HUES6 (cell line): ENCODE results near the gene HSPA1L.
"Not testable (repeated sequence)": the region's sequence is repeated elsewhere in the genome, so short reads cannot be mapped to it uniquely, and the experiment has no call there.

ENCODE experiments used
- H3K27ac ChIP-seq: 2 replicates; pipeline ENCODE4 v1.7.0; 2013; ENCODE audit warnings: low read depth, mild to moderate bottlenecking, low read length, inconsistent platforms
- H3K27me3 ChIP-seq: 2 replicates; pipeline ENCODE4 v1.6.1; 2013; ENCODE audit warnings: low read length; ENCODE audit not compliant: control insufficient read depth, insufficient read depth
- H3K36me3 ChIP-seq: 2 replicates; pipeline ENCODE4 v1.6.1; 2013; ENCODE audit warnings: low read length; ENCODE audit not compliant: control insufficient read depth, insufficient read depth
- H3K4me1 ChIP-seq: 2 replicates; pipeline ENCODE4 v1.6.1; 2013; ENCODE audit warnings: low read length; ENCODE audit not compliant: control insufficient read depth, insufficient read depth
- H3K4me3 ChIP-seq: 2 replicates; pipeline ENCODE4 v1.5.1; 2013; ENCODE audit warnings: low read depth, low read length
- H3K9ac ChIP-seq: one replicate; pipeline ENCODE4 v1.6.1; 2013; ENCODE audit warnings: mild to moderate bottlenecking, low read length
- H3K9me3 ChIP-seq: 2 replicates; pipeline ENCODE4 v1.6.1; 2013; ENCODE audit warnings: low read depth, low read length; ENCODE audit not compliant: control insufficient read depth, insufficient read depth

HSPA1L gene

GRCh38 chr6:31794294-31794865, 20.7 kb downstream of the HSPA1L start:
- H3K4me1 ChIP-seq, result 0 out of 2 replicates have a peak, but pooled peaks cover 6% of the 10 kb centered on the region
- H3K9ac ChIP-seq, result peak overlapping the region; percentile 99
- H3K27me3 ChIP-seq, result no peaks in the 10 kb centered on the region
- peaks cover 45% of the 10 kb centered on the region for H3K36me3 ChIP-seq
- H3K9me3 ChIP-seq, result no peaks in the 10 kb centered on the region
- peak overlapping the region; percentile 95; the same call in 1 of the 2 replicates for H3K27ac ChIP-seq
- peak overlapping the region; percentile 99 for H3K4me3 ChIP-seq

- H3K9ac ChIP-seq, result peak overlapping the region; percentile 99
- peaks cover 49% of the 10 kb centered on the region for H3K36me3 ChIP-seq
- H3K27ac ChIP-seq, H3K27me3 ChIP-seq, H3K9me3 ChIP-seq, H3K4me1 ChIP-seq: not testable (repeated sequence)
- peak overlapping the region; percentile 99 for H3K4me3 ChIP-seq
Observed at GRCh38 chr6:31793927-31794245, 21.2 kb downstream of the HSPA1L start.

GRCh38 chr6:31792761-31793171, 22.3 kb downstream of the HSPA1L start:
- Histone ChIP-seq H3K4me1 (0 out of 2 replicates have a peak, but pooled peaks cover 6% of the 10 kb centered on the region), H3K36me3 (peaks cover 43% of the 10 kb centered on the region), H3K27me3 (no peaks in the 10 kb centered on the region), H3K9ac (no peak overlapping the region), H3K27ac (no peak overlapping the region), H3K4me3 (no peak overlapping the region), H3K9me3 (no peaks in the 10 kb centered on the region)

- Histone ChIP-seq H3K4me1 (0 out of 2 replicates have a peak, but pooled peaks cover 6% of the 10 kb centered on the region), H3K36me3 (peaks cover 40% of the 10 kb centered on the region), H3K27ac (no peak overlapping the region), H3K27me3 (no peaks in the 10 kb centered on the region), H3K4me3 (no peak overlapping the region), H3K9ac (no peak overlapping the region), H3K9me3 (no peaks in the 10 kb centered on the region)
Observed at GRCh38 chr6:31792090-31792374, 23.1 kb downstream of the HSPA1L start.

- Histone ChIP-seq H3K4me1 (0 out of 2 replicates have a peak, but pooled peaks cover 6% of the 10 kb centered on the region), H3K36me3 (peaks cover 36% of the 10 kb centered on the region), H3K4me3 (no peak overlapping the region), H3K9ac (no peak overlapping the region), H3K9me3 (no peaks in the 10 kb centered on the region), H3K27ac (no peak overlapping the region), H3K27me3 (no peaks in the 10 kb centered on the region)
Observed at GRCh38 chr6:31791324-31792089, 23.6 kb downstream of the HSPA1L start.

- no peaks in the 10 kb centered on the region for H3K27me3 ChIP-seq
- H3K27ac ChIP-seq, result no peak overlapping the region
- no peaks in the 10 kb centered on the region for H3K4me1 ChIP-seq
- no peaks in the 10 kb centered on the region for H3K9me3 ChIP-seq
- no peak overlapping the region for H3K9ac ChIP-seq
- no peak overlapping the region for H3K4me3 ChIP-seq
- H3K36me3 ChIP-seq, result peaks cover 68% of the 10 kb centered on the region
Observed at GRCh38 chr6:31785475-31785874, 29.6 kb downstream of the HSPA1L start.

GRCh38 chr6:31784098-31784925, 30.8 kb downstream of the HSPA1L start:
- H3K9me3 ChIP-seq, result no peaks in the 10 kb centered on the region
- peaks cover 74% of the 10 kb centered on the region for H3K36me3 ChIP-seq
- H3K4me1 ChIP-seq, result no peaks in the 10 kb centered on the region
- no peak overlapping the region for H3K4me3 ChIP-seq
- H3K9ac ChIP-seq, result no peak overlapping the region
- H3K27ac ChIP-seq, result no peak overlapping the region
- no peaks in the 10 kb centered on the region for H3K27me3 ChIP-seq

- Histone ChIP-seq H3K27me3 (no peaks in the 10 kb centered on the region), H3K36me3 (peaks cover 89% of the 10 kb centered on the region)
Observed at GRCh38 chr6:31782126-31782855, 32.8 kb downstream of the HSPA1L start.

GRCh38 chr6:31781244-31782125, 33.6 kb downstream of the HSPA1L start:
- H3K9me3 ChIP-seq, result no peaks in the 10 kb centered on the region
- no peaks in the 10 kb centered on the region for H3K27me3 ChIP-seq
- H3K9ac ChIP-seq, result no peak overlapping the region
- no peak overlapping the region for H3K4me3 ChIP-seq
- peaks cover 88% of the 10 kb centered on the region for H3K36me3 ChIP-seq
- no peak overlapping the region for H3K27ac ChIP-seq
- H3K4me1 ChIP-seq, result peaks cover 6% of the 10 kb centered on the region; the same call in 1 of the 2 replicates

More at GRCh38 chr6:31782126-31782855, 32.8 kb downstream of the HSPA1L start:
- H3K9ac ChIP-seq, result no peak overlapping the region
- H3K27ac ChIP-seq, result no peak overlapping the region
- no peaks in the 10 kb centered on the region for H3K9me3 ChIP-seq
- H3K4me3 ChIP-seq, result no peak overlapping the region
- H3K4me1 ChIP-seq, result peaks cover 2% of the 10 kb centered on the region; the same call in 1 of the 2 replicates
